ENCODE measurements around the gene ANKRD13D.
A peak's percentile ranks its signal among the peaks of the same experiment; 100 is the strongest.

The ANKRD13D gene

GRCh38 chr11:67262731-67263675 lies 26.1 kb upstream of the ANKRD13D start:
- Histone ChIP-seq H3K27ac (no peak overlapping the region), H3K4me3 (ENCODE audit: low read depth, low read length) (no peak overlapping the region), H3K27me3 (replicated peaks) (no peaks in the 10 kb centered on the region), H3K36me3 (replicated peaks) (peaks cover under 1% of the 10 kb centered on the region)
- peak; percentile 91 for TF ChIP-seq CTCF (IDR thresholded peaks at IDR 0.05; ENCODE audit: low read depth, low read length, missing control alignments)
- in situ Hi-C loops (cut with HindIII; ENCODE audit: low pct_ligation_motif_present, low sequenced_read_pairs), result no loop called here
- DNase-seq, result peak; percentile 58

DNA sequence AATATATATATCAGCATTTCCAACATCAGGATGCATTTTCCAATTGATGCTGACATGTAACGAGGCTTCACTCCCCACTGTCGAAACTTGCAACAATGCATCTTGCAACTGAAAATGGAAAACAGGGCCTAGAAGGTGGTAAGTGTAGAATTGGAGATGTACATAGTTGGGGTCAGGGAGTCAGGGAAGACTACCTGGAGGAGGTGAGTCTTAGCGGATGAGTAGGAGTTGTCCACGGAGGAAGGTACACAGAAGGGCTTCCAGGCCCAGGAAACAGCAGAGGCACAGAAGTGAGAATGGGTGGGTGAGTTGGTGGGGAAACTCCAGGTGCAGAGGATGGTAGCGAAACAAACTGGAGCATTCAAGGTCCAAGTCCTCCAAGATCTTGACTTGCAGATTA lies 24.8 kb upstream of the ANKRD13D start:
- Histone ChIP-seq H3K27ac (no peak overlapping the region), H3K36me3 (replicated peaks) (peaks cover 5% of the 10 kb centered on the region), H3K4me3 (ENCODE audit: low read depth, low read length) (no peak overlapping the region), H3K27me3 (replicated peaks) (no peaks in the 10 kb centered on the region)
- in situ Hi-C loops (cut with HindIII; ENCODE audit: low pct_ligation_motif_present, low sequenced_read_pairs), result no loop called here
- TF ChIP-seq CTCF (IDR thresholded peaks at IDR 0.05; ENCODE audit: low read depth, low read length, missing control alignments), result no peak
- DNase-seq, result no peak

- no peak overlapping the region for H3K4me3 ChIP-seq (ENCODE audit: low read depth, low read length)
- no peaks in the 10 kb centered on the region for H3K27me3 ChIP-seq (replicated peaks)
- no peak for DNase-seq
- no peak overlapping the region for H3K27ac ChIP-seq
- in situ Hi-C loops (cut with HindIII; ENCODE audit: low pct_ligation_motif_present, low sequenced_read_pairs), result no loop called here
- no peak for TF ChIP-seq CTCF (IDR thresholded peaks at IDR 0.05; ENCODE audit: low read depth, low read length, missing control alignments)
- H3K36me3 ChIP-seq (replicated peaks), result peaks cover 8% of the 10 kb centered on the region
These were observed 24.0 kb upstream of the ANKRD13D start for GRCh38 chr11:67264877-67265632.

DNA sequence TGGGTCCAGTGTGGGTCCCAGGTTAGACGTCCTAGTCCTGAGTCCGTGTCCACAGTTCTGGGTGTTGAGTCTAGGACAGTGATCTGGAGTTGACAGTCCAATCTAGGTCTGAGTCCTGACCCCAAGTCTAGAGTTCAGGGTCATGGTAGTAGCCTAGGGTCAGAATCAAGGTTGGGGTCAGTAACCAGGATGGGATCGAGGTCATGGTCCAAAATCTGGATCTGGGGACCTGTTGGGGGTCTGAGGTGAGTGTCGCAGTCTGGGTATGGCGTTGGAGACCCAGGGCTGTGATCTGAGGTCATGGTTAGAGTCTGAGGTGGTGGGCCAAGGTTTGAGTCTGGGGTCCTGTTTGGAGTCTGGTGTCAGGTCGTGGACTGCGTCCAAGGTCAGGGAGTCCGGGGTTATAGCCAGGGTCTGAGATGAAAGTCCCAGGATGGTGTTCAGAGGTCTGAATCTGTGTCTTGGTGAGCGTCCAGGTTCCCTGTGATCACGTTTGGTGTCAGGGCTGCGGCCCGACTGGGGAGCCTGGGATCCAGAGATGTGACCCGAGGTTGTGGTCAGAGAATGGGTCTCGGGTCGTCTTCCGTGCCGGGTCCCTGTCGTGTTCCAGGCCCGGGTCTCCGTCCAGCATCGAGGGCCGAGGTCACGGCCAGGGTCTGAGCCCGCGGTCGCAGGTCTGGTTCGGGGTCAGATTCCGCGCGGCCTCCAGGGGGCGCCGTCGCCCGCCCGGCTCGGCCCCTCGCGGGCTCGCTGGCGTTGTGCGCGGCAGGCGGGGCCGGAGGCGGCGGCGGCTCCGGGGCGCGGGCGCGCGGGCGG lies 23.3 kb upstream of the ANKRD13D start:
- Histone ChIP-seq H3K4me3 (ENCODE audit: low read depth, low read length) (peak overlapping the region; percentile 45), H3K27me3 (replicated peaks) (no peaks in the 10 kb centered on the region), H3K36me3 (replicated peaks) (peaks cover 8% of the 10 kb centered on the region), H3K27ac (no peak overlapping the region)
- in situ Hi-C loops (cut with HindIII; ENCODE audit: low pct_ligation_motif_present, low sequenced_read_pairs), result no loop called here
- DNase-seq, result no peak
- TF ChIP-seq CTCF (IDR thresholded peaks at IDR 0.05; ENCODE audit: low read depth, low read length, missing control alignments), result peak; percentile 57

GRCh38 chr11:67266449-67267187 lies 22.5 kb upstream of the ANKRD13D start, which contains the start of gene GRK2:
Gene GRK2 (plus strand): TSS chr11:67266473. CDS start chr11:67266700, 227 bp downstream.
- peaks cover 8% of the 10 kb centered on the region for H3K36me3 ChIP-seq (replicated peaks)
- DNase-seq, result no peak
- no peak for TF ChIP-seq CTCF (IDR thresholded peaks at IDR 0.05; ENCODE audit: low read depth, low read length, missing control alignments)
- peak within 1 kb of the TSS; percentile 76 for H3K4me3 ChIP-seq (ENCODE audit: low read depth, low read length)
- in situ Hi-C loops (cut with HindIII; ENCODE audit: low pct_ligation_motif_present, low sequenced_read_pairs), result no loop called here
- no peaks in the 10 kb centered on the region for H3K27me3 ChIP-seq (replicated peaks)
- H3K27ac ChIP-seq, result no peak within 1 kb of the TSS

All from brain microvascular endothelial cell (primary cell).